HG02852 (cell line): ENCODE results near the gene TTC28.

ENCODE experiments used
- ATAC-seq: cut with Tn5 transposase; IDR thresholded peaks from one replicate; pipeline ENCODE4 v1.9.1; 2021; ENCODE audit warnings: mild to moderate bottlenecking, moderate library complexity; ENCODE audit not compliant: unreplicated experiment

TTC28 gene

DNA sequence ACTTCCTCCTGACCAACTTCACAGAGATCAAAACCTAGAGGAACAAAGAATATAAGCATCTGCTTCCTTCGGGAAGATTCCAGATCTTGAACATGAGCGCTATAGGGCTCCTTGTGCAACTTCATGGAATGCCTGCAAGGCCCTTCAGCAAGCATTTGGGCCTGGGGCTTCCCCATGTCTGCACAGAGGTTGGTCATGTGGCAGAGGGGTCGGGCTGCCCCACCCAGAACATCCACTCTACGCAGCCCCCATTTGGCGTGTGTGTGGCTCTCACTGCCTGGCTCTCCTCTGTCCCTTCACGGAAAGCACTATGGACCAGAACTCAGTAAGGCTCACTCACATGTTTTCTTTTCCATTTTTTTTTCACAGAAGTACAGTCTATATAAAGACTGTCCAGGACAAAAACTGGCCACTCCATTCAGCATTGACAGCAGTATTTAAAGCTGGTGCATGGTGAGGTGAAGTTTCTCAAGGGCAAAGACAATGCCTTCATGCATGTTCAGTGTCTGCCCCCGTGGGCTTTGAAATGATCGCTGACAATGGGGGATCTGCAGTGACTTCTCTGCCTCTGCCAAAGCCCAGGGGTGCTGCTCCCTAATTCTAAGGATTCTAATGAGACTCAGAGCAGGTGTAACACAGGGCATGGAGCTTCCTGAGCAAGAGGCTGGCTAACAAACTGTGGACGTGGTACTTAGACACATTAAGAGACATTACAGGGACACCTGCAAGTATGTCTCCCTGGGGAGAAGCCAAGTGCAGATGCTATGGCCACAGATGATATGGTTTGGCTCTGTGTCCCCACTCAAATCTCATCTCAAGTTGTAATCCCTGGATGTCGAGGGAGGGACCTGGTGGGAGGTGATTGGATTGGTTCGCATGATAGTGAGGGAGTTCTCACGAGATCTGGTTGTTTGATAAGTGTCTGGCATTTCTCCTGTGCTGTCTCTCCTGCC, 694.0 kb downstream of the TTC28 start:
- ATAC-seq: no peak

- no peak for ATAC-seq
Measured at GRCh38 chr22:27984723-27985122, 694.9 kb downstream of the TTC28 start.

- no peak for ATAC-seq
Measured at GRCh38 chr22:27984001-27984695, 695.5 kb downstream of the TTC28 start.

DNA sequence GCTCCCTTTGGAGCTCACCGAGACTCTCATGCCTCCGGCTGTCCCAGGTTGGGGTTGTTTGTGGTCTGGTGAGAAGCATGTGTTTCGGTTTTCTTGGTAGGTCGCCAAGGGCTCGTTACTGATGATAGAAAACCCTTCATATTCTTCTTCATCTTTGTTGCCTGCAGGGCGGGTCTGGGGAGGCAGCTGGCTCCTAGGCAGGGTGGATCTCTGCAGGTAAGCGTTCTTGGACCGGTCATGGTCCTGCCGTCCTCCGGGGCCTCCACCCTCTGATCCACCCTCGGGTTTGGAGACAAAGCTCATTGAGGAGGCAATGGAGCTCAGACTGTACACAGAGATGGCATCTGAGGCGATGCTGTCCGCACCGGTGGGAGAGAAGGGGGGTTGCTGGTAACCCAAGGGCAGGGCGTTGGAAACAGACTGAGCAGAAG, 696.3 kb downstream of the TTC28 start:
- no peak for ATAC-seq

DNA sequence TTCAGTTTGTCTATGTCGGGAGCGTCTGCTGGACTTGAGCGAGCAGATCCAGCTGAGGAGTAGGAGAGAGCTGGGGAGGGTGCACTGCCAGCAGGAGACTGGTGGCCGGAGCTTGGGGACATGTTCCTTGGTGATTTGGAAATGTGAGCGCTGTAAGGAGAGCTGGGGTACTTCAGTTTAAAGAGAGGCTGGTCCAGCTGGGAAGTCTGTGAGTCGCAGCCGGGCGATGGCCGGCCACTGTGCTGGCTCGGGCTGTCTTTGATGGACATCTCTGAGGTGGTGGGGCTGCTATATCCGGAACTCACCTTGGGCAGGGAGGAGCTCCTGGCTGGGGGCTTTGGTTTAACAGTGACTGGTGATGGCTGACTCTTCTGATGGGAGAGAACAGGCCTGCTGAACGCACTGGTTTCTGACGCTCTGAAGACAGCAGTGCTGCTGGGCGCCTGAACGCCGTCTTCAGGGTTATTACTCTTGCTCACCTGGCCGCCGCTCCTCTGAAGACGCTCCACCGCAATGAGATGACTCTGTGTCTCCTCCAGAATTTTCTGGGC, 696.9 kb downstream of the TTC28 start:
- no peak for ATAC-seq

- no peak for ATAC-seq
Measured at GRCh38 chr22:27982106-27982505, 697.5 kb downstream of the TTC28 start.

DNA sequence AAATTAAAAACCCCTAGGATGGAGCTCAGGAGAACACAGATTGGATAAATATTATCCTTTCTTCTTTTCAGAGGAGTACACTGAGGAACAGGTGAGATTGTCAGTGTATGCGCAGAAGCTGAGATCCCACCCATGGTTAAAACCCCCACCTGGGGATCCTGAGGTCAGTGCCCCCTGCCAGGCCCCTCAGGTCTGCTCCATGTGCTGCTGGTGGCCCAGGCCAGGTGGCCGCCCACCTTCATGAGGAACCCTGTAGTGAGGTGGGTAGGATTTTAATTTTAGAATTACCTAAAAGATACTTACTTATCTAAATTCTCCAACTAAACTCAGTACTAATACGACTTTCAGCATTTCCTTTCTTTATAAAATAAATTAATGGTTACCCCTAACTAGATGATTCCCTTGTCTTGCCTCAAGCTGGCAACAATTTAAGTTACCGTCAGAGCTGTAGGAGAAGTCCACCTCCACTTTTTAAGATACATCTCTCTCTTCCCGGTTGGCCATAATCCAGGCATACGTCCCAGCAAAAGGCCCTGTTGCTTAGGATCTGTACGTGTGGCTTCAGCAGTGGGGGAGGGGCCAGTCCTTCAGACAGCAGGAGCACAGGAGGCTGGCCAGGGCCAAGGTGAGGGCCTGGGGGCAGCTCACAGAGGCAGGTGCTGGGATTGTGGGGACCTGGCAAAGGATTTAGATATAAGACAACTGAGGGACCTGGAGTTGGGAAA, 699.1 kb downstream of the TTC28 start:
- ATAC-seq: no peak

GRCh38 chr22:27978802-27979201, 700.8 kb downstream of the TTC28 start:
- ATAC-seq: no peak

GRCh38 chr22:27978317-27978716, 701.3 kb downstream of the TTC28 start:
- ATAC-seq: no peak

- ATAC-seq: no peak
Measured at GRCh38 chr22:27976586-27976985, 703.1 kb downstream of the TTC28 start.

DNA sequence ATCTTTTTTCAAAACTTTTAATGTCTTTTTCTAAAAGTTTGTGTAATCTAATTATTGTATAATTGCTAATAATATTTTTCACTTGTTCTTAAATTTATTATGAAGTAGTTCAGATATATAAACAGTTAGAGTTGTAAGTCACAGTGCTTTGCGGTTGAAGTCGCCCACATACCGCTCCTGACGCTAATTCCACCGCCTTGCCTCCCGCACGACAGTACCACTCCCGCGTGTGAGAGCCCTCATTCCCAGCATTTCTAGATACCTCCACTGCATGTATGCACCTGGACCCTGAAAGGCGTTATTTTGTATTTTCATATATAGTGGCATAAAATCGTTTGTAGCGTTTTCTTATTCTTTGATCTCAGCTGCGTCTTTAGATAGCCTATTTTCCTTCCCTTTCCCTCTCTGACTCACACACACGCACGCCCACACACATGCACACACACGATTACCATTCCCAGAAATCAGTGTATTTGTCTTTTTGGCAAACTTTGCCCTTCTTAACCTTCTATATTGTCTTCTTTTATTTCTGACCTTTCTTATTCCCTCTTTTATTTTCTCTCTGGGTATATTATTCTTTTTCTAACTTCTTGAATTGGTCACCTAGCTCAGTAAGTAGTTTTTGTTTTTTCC, 704.1 kb downstream of the TTC28 start:
- ATAC-seq: no peak

DNA sequence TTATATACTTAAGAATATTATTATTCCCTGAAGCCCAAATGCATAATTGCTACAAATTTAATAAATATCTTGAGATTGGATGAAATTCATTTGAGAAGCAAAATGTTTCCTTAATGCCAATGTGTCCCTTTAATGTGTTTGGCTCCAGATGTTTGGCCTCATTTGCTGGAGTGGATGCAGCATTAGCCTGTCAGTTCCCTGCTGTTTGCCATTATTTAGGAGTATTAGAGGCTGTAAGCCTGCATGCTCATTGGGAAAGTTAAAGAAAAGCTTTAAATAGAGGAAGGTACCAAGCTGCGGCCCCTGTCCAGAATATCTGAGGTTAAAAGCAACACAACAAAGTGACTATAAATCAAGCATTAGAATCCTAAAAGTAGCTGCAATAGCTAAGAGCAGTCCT, 705.8 kb downstream of the TTC28 start:
- no peak for ATAC-seq

DNA sequence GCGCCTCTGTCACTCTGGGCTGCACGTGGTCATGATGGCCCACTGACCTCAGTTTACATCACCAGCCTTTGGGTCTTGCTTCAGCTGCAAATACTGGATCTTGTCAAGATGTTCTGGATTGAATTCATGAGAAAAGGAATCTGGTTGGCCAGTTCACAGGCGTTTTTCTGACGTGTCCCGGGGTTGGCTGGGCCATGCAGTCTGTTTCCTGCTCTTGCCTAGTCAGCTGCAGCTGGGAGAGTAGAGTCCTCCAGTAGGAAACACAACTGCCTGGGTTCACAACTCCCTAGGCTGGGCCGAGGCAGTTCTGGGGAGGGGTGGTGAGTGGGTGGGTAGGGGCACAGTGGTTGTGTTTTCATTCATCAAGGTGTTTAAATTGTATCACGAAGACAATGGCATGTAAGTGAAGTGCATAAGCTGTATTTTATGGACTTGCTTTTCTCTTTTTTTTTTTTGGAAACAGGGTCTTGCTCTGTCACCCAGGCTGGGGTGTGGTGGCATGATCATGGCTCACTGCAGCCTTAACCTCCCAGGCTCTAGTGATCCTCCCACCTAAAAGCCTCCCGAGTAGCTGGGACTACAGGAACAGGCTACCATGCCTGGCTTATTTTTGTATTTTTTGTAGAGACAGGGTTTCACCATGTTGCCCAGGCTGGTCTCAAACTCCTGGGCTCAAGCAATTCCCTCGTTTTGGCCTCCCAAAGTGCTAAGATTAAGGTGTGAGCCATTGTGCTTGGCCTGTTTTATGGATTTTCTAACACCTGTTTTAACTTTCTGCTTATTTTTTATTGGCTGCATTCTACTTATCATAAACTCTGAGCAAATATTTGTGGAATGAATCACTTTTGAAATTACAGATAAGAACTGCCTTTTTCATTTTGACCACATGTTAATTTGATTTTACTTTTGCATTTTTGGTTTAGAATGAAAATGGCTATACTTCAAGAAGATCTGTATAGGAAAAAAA, 706.6 kb downstream of the TTC28 start:
- no peak for ATAC-seq

GRCh38 chr22:27971926-27972325, 707.7 kb downstream of the TTC28 start:
- no peak for ATAC-seq

DNA sequence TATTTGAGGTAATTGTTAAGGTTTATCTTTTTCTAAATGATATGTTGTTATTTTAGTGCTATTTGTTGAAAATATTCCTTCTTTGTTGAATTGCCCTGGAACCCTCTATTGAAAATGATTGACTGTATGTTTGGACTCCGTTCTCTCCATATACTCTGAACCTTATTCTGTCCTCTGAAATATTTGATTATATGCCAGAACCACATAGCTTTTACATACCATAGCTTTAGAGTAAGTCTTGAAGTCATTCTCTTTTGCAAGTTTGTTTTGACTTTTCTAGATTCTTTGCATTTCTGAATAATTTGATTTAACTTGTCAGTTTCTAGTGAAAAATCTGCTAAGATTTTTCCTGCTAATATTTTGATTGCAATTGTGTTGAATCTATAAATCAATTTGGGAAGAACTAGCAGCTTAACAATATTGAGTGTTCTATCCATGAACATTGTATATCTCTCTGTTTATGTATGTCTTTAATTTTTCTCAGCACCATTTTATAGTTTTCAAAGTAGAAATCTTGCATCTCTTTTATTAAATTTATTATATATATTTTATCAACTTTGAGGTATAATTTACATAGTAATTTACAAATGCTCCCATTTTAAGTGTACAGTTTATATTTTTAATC, 708.9 kb downstream of the TTC28 start:
- ATAC-seq: no peak

- no peak for ATAC-seq
Measured at GRCh38 chr22:27966168-27967064, 713.2 kb downstream of the TTC28 start.

GRCh38 chr22:27962268-27963044, 717.2 kb downstream of the TTC28 start:
- no peak for ATAC-seq
